Neural cell (in vitro differentiated cells): ENCODE data around the gene NAB2.

ENCODE experiments used
- CTCF ChIP-seq: fragments of 450-650 bp; IDR thresholded peaks from 2 replicates; pipeline ENCODE4 v1.5.1; 2014; ENCODE audit warnings: antibody characterized with exemption, mild to moderate bottlenecking, moderate library complexity; ENCODE audit not compliant: poor library complexity, severe bottlenecking
- EP300 ChIP-seq: fragments of 450-650 bp; conservative IDR thresholded peaks from 2 replicates; pipeline ENCODE4 v1.6.1; 2014; ENCODE audit warnings: antibody characterized with exemption, mild to moderate bottlenecking, moderate library complexity; ENCODE audit not compliant: poor library complexity, severe bottlenecking
- EZH2 ChIP-seq: fragments of 200-600, 300-800 bp; shearing (Covaris generic), sonication (generic); IDR thresholded peaks from 2 replicates; pipeline ENCODE4 v1.6.1; 2014; ENCODE audit warnings: antibody characterized with exemption, low read length, borderline replicate concordance, mild to moderate bottlenecking; ENCODE audit not compliant: insufficient read depth, poor library complexity, severe bottlenecking
- POLR2AphosphoS5 ChIP-seq: IDR thresholded peaks from 2 replicates; pipeline ENCODE4 v1.6.1; 2012
- TAF1 ChIP-seq: IDR thresholded peaks from 2 replicates; pipeline ENCODE4 v1.6.1; 2012; ENCODE audit warnings: low read depth

GRCh38 chr12:57135527-57136326, 46.8 kb downstream of the NAB2 start:
- TF ChIP-seq CTCF (no peak), EP300 (no peak), POLR2AphosphoS5 (no peak), TAF1 (no peak), EZH2 (no peak)
